Uterus (tissue), 2 donors: ENCODE measurements around the gene LIPM.
"Not testable (repeated sequence)": the region's sequence is repeated elsewhere in the genome, so short reads cannot be mapped to it uniquely, and the experiment has no call there.

Experiments used
- CTCF ChIP-seq, 4 experiments: fragments of 200-600 bp in 2 of 4; fragments of 450-650 bp in 2 of 4; sonication (generic) in 2 of 4; IDR thresholded peaks; one replicate each; pipeline ENCODE4 v1.5.1; 2016 to 2019; ENCODE audit warnings: antibody characterized with exemption in 4 of 4, mild to moderate bottlenecking in 2 of 4, moderate library complexity in 1 of 4
- POLR2A ChIP-seq, 2 donors: fragments of 450-650 bp; IDR thresholded peaks; one replicate each; pipeline ENCODE4 v1.6.1; 2016; ENCODE audit warnings: antibody characterized with exemption in 2 of 2, mild to moderate bottlenecking in 1 of 2, moderate library complexity in 1 of 2

- not testable (repeated sequence) for TF ChIP-seq POLR2A, CTCF (IDR thresholded peaks at IDR 0.05)
Measured at GRCh38 chr10:88837632-88838031, 35.1 kb downstream of the LIPM start.
